HG02588 (cell line): Measurements from ENCODE around the gene TAF1B.

ENCODE experiments used
- ATAC-seq: cut with Tn5 transposase; IDR thresholded peaks from one replicate; pipeline ENCODE4 v1.9.1; 2021; ENCODE audit warnings: mild to moderate bottlenecking, moderate library complexity; ENCODE audit not compliant: unreplicated experiment

The TAF1B gene

DNA sequence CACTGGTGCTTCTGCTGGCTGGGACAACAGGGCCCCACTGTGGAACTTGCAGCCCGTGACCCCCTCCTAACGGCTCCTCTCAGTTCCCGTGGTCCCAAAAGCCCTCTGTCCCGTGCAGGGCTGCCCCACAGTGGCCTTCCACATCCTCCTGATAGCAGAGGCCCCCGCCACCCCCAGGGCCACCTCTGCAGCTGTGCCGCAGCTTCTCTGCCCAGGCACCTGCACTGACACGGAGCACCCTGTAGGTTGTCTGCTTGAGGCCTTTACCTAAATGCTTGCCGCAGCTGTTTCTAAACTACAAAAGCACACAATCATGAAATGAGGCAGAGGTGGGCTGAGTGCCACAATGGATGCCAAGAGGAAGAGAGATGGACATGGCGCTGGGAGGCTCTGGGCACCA is 94.7 kb downstream of the TAF1B start:
- ATAC-seq: no peak

GRCh38 chr2:9939587-9940485 is 96.6 kb downstream of the TAF1B start:
- ATAC-seq: no peak

DNA sequence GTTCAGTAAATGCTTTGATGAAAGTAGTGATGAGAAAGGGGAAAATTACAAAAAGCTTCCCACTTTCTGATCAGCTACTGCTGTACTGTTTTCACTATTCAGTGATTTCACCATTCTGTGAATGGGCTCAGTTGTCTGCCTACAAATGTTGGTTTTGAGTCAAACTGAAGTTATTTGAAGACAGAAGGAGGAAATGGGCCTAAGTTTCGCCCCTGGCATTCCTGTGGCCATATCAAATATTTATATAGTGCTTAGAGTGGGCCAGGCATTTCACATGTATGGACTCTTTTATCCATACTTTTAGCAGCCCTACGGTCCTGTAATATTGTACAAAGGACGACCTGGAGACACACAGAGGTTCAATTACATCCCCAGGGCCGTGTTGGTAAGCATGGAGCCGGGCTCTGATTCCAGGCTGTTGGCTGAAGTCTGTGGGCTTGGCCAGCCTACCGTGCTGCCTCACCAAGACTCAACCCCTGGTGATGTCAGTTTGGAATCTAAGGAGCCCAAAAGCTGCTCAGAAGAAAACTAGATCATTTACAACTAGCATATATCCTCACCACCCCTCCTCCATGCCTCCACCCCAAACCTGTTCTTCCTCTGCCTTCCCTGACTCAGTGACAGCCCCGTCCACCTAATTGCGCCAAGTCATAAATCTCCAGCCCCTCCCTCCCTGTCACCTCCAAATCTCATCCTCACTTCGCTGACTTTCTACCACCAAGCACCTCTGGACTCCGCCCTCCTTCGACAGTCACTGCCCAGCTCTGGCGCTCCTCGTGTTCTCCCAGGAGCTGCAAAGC is 98.1 kb downstream of the TAF1B start:
- ATAC-seq: no peak

DNA sequence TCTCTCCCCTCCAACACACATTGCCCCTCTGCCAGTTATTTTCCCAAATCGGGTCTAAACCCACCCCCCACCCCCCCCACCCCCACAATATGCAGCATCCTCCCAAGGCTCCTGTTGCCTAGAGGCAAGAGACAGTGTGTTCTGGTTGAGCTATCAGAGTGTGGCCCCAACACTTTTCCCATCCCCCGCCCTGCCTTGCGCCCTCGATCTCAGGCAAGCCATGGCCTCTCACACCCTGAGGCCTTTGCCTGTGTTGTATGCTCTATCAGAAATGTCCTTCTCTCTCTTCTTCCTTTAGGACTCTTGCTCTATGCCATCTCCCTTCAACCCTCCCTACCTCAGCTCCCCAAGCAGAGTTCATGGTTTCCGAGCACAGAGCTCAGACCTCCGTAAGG is 98.7 kb downstream of the TAF1B start:
- ATAC-seq: no peak

DNA sequence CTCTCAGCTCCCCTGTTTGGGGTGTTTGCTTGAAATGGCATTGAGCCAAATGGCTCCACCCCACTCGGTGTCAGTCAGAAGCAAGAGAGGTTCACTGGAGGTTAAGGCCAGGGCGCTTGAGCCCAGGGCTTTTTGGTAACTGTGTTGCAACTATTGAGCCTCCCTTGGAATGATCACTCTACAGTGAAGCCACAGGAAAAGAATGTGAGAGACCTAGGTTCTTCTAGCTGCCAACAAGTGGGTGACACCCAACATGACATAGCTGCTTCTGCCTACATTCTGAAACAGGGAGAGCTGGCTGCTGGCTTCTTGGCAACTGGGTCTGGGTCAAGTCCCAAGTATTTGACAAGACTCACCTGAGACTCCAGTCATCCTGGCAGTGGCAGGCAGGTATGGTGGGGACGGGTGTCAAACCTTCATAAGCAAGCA is 101.1 kb downstream of the TAF1B start:
- no peak for ATAC-seq

GRCh38 chr2:9945596-9945995 is 102.3 kb downstream of the TAF1B start:
- no peak for ATAC-seq

- ATAC-seq: no peak
These were observed 102.8 kb downstream of the TAF1B start for GRCh38 chr2:9946076-9946475.

DNA sequence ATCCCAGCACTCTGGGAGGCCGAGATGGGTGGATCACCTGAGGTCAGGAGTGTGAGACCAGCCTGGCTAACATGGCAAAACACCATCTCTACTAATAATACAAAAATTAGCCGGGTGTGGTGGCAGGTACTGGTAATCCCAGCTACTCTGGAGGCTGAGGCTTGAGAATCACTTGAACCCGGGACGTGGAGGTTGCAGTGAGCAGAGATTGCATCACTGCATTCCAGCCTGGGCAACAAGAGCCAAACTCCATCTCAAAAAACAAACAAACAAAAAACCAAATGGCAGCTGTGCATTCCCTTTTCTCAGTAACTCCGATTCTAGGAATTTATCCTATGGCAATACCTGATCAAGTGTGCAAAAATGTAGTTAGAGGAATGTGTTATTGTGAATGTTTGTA is 103.5 kb downstream of the TAF1B start:
- no peak for ATAC-seq

- ATAC-seq: no peak
These were observed 105.4 kb downstream of the TAF1B start for GRCh38 chr2:9948721-9949120.

DNA sequence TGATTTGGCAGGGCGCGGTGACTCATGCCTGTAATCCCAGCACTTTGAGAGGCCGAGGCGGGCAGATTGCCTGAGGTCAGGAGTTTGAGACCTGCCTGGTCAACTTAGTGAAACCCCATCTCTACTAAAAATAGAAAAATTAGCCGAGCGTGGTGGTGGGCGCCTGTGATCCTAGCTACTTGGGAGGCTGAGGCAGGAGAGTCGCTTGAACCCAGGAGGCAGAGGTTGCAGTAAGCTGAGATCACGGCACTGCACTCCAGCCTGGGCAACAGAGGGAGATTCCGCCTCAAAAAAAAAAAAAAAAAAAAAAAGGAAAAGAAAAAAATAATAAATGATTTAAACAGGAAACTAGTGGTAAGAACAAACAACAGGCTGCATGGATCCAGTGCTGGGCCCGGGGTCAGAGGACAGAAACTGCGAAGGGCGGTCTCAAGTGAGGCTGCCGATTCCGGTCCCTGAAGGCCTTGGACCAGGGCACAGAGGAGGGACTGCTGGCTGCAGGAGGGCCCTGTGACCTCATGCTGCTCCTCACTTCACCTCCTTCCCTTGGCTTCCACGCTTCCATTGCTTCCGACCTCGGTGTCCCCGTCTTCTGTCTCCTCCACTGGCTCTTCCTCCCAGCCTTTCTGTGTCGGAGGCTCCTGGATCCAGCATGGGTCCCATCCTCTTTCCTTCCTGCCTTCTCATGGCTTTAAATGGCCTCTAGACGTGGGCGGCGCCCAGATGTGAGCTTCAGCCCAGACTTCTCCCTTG is 106.1 kb downstream of the TAF1B start:
- ATAC-seq: no peak

DNA sequence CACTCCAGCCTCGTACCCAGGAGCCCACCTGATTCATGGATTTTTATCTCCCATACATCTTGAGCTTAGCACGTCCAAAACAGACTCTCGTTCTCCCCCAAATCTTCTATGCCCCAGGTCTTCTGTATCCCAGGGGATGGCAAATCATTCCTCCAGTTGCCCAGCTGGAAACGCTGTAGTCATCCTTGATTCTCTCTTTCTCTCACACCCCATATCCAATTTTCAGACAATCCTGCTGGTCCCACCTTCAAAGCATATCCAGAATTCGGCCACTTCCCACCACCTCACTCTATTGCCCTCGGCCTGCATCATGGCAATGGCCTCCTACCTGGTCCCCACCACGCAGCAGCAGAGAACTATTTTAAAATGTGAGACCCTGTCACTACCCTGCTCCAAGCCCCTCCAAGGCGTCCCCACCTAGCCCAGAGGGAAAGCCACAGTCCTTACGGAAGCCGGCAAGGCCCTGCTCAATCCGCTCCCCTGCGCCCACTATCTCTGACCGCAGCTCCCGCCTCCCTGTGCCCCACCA is 106.8 kb downstream of the TAF1B start:
- ATAC-seq: no peak

- peak; percentile 43 for ATAC-seq
These were observed 107.4 kb downstream of the TAF1B start for GRCh38 chr2:9950521-9951271.

- ATAC-seq: no peak
These were observed 107.9 kb downstream of the TAF1B start for GRCh38 chr2:9951272-9951521.

DNA sequence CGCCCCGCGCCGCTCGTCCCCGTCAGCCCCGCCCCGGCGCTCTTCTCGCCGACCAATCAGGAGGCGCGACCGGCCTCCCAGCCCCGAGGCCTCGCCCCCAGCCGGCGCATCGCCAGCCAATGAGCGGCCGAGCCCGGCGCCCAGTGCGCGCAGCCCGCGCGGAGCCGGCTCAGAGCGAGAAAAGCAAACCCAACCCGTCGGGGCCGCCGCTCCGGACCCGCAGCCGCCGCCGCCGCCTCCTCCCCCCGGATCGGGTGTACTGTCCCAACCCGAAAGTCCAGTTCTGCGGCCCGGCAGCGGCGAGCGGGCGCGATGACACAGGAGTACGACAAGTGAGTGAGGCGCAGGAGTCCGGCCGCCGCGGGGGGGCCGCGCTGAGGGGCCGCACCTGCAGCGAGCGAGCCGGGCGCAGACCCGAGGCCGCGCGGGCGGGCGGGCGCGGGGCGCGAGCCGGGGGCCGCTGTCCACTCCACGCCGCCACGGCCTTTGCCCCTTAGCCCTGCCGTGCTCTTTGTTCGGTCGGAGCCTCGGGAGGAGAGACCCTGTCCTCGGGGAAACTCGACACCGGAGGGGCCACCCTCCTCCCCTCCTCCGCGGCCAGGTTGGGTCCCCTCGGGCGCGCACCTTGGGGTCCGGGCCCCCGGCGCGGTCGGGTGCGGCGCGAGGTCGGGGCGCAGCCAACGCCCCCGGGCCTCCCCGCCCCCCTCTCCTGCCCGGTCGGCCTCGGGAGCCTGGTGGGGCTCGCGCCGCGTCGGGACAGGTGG is 108.4 kb downstream of the TAF1B start, which contains the start of gene GRHL1:
Gene GRHL1 (plus strand): TSS at position 172 of the 764 bp plus-strand sequence. CDS start 141 bp downstream, at position 313.
- peak; percentile 93 for ATAC-seq

- no peak for ATAC-seq
These were observed 109.0 kb downstream of the TAF1B start for GRCh38 chr2:9952286-9952737.

DNA sequence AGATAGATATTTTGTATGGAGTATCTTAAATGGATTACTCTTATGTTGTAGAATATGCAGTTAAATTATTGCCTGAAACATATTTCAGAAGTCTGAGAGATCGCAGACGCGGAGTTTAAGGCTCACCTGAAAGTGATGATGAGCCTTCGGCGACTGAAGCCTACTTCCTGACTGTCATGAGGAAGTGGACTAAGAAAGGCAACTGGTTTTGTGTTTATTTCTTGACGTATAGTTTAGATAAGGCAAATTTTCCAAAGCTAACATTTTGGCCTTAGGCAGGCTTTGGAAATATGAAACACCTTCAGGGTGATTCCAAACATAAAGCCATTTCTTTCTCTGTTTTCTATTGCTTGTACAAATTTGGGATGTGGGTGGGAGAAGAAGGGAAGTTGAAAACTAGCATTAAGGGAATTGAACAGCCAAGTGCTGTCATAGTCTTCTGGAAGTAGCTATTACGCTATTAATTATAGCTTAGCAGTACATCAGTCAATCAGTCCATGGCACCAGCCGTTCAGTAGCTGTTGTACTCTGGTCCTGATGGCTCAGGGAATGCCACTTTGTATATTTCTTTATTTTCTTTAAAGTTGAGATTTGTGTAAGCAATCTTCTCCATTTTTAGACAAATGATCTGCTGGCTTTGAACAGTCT is 109.7 kb downstream of the TAF1B start:
- no peak for ATAC-seq

DNA sequence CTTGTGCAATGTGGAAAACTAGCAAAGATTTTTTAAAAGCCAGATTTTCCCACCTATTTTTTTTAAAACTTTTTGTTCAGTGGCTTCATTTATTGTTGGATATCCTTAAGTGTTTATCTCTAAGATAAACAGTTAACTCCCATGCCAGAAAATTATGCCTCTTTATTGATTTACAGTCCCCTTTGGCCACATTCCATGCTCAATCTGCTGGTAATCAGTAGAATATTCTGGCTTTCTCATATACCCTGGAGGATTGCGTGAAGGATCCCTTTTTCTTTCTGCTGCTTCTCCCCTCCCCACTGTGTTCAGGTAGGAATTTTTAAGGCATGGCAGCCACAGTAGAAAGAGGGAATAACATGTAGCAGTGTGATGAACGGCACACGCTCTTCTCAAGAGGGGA is 110.9 kb downstream of the TAF1B start:
- ATAC-seq: no peak

DNA sequence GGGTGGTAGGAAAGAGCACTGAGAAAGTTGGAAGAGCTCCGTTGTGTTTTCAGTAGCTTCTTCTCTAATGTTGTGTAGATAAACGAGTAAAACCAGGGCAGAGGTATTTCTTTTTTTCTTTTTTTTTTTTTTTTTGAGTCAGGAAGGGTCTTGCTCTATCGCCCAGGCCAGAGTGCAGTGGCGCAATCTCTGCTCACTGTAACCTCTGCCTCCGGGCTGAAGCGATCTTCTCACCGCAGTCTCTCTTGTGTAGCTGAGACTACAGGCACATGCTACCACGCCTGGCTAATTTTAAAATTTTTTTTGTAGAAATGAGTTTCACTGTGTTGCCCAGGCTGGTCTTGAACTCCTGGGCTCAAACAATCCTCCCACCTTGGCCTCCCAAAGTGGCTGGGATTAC is 114.8 kb downstream of the TAF1B start:
- no peak for ATAC-seq

GRCh38 chr2:9959262-9959661 is 116.0 kb downstream of the TAF1B start:
- ATAC-seq: no peak
